Stimulated activated CD4-positive, alpha-beta T cell treated with anti-CD3 and anti-CD28 coated beads, Interleukin-12 subunit alpha, Interleukin-12 subunit beta, amount 100 ng/mL, for 48 hours (primary cell): ENCODE measurements around the gene ME2.
"Not testable (repeated sequence)": the region's sequence is repeated elsewhere in the genome, so short reads cannot be mapped to it uniquely, and the experiment has no call there.

Experiments
- DNase-seq, 3 donors: peaks; one replicate each; pipeline ENCODE4 v3.0.0-alpha.2; 2020; ENCODE audit warnings: low read depth in 2 of 3, low spot score in 1 of 3

The ME2 gene

DNA sequence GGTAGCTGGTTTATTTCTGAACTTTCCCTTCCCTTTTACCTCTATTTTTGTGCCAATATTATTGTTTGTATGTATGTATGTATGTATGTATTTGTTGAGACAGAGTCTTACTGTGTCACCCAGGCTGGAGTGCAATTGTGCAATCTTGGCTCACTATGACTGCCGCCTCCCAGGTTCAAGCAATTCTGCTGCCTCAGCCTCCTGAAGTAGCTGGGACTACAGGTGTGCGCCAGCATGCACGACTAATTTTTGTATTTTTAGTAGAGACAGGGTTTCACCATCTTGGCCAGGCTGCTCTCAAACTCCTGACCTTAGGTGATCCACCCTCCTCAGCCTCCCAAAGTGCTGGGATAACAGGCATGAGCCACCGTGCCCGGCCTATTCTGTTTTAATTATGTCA is 93.5 kb downstream of the ME2 start:
- DNase-seq = not testable (repeated sequence)

GRCh38 chr18:50973367-50974126 is 94.6 kb downstream of the ME2 start:
- DNase-seq = peak in 1 of 3 donors; percentile 5

GRCh38 chr18:50977037-50977760 is 98.3 kb downstream of the ME2 start:
- DNase-seq = no peak

DNA sequence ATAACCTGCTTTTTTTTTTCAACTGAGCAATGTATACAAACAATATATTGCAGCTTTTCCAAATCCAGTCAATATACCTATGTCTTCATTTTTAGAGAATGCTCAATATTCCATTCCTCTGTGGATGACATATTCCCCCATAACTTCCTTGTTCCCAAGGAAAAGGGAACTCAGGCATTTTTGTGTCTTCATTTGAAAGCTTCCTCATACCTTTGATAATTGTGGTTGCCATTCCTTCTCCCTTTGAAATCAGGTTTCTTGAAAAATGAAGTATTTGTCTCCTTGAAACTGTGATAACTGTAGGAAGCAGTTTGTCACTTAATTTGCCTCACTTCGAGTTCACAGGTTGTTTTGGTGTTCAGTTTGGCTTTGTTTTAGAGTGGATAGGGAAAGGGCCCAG is 102.5 kb downstream of the ME2 start:
- no peak for DNase-seq

DNA sequence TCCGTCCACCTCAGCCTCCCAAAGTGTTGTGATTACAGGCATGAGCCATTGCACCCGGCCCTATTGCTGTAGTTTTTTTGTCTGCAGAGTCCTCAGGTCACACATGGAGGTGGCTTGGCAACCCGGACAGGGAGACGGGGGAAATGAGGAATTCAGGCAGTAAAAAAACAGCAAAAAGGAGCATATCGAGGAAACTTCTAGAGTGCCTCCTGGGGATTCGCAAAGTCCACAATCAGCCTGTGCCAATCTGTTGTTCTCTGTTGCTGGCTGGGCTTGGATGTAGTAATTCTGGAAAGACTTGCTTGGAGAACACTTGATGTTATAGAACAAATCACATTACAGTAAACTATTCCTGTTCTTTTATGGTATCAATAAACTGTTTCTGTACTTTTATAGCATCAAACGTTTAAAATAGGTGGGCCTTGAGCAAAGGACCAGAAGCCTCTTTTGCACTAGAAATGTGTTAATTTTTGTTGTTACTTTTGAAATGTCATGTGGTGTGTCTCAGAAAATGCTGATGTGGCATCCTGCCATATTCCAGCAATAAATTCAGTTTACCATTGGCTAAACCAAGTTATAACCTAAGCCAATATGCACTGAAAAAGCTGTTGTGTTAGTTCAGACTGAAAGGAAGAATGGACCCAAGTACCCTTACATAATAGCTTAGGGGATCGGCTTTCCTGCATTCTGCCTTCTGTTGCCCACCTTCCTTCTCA is 103.3 kb downstream of the ME2 start:
- no peak for DNase-seq

DNA sequence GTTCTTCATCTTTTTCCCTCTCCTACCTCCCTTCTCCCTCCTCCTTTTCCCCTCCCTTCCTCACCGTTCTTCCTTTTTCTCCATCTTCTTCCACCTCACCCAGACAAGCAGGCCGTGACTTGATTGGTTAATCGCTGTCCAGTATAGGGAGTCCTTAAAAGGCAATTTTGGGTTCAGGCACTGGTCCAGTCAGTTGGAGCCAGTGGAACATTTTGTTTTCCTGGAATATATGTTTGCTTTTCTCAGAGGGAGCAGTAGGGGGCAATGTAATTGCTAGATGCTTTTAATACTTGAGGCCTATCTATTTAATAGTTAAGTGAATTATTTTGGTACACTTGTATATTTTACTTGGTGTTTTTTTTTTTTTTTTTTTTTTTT is 103.9 kb downstream of the ME2 start:
- no peak for DNase-seq

- DNase-seq = no peak
Observed at GRCh38 chr18:50986360-50987087, 107.6 kb downstream of the ME2 start.

GRCh38 chr18:50987261-50987660 is 108.3 kb downstream of the ME2 start:
- DNase-seq = no peak

- no peak for DNase-seq
Observed at GRCh38 chr18:50989711-50990110, 110.8 kb downstream of the ME2 start.

- DNase-seq = no peak
Observed at GRCh38 chr18:50992351-50992762, 113.4 kb downstream of the ME2 start.

DNA sequence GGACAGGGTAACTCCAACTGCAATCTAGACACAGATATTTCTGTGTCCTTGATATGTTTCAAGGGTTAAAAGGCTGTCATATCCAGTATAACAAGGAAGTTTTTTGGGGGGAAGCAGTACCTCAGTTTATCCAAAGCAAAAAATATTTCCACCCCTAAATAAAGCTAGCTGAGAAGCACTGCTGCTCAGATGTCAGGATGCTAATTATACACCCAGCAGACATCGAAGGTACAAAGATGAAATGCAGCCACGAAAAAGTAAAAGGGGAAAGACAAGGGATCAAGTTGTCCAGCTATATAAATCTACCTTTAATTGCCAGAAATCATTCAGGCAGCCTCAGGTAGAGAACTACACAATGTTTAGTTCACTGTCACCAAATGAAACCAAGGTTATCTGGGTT is 115.1 kb downstream of the ME2 start:
- DNase-seq = no peak

DNA sequence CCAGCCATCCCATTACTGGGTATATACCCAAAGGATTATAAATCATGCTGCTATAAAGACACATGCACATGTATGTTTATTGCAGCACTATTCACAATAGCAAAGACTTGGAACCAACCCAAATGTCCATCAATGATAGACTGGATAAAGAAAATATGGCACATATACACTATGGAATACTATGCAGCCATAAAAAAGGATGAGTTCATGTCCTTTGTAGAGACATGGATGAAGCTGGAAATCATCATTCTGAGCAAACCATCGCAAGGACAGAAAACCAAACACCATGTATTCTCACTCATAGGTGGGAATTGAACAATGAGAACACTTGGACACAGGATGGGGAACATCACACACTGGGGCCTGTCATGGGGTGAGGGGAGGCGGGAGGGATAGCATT is 124.3 kb downstream of the ME2 start:
- DNase-seq = not testable (repeated sequence)
